SU-DHL-6 (cell line): ENCODE results near the gene GLIPR1.

ENCODE experiments used
- EZH2phosphoT487 ChIP-seq: fragments of 200-600 bp; sonication (generic), shearing (Covaris generic); conservative IDR thresholded peaks from 2 replicates; pipeline ENCODE4 v1.6.1; 2018; ENCODE audit warnings: mild to moderate bottlenecking, antibody characterized with exemption, low read length, moderate library complexity, mixed read lengths
- TF ChIP-seq, protein P1 (sequence below): fragments of 200-600 bp; sonication (generic); IDR thresholded peaks from one replicate; pipeline ENCODE4 v1.5.1; 2017; ENCODE audit warnings: antibody characterized with exemption, mild to moderate bottlenecking, low read length, moderate library complexity; ENCODE audit not compliant: insufficient read depth, poor library complexity, severe bottlenecking

GRCh38 chr12:75508159-75508558 lies 27.6 kb downstream of the GLIPR1 start:
- TF ChIP-seq, protein P1, sequence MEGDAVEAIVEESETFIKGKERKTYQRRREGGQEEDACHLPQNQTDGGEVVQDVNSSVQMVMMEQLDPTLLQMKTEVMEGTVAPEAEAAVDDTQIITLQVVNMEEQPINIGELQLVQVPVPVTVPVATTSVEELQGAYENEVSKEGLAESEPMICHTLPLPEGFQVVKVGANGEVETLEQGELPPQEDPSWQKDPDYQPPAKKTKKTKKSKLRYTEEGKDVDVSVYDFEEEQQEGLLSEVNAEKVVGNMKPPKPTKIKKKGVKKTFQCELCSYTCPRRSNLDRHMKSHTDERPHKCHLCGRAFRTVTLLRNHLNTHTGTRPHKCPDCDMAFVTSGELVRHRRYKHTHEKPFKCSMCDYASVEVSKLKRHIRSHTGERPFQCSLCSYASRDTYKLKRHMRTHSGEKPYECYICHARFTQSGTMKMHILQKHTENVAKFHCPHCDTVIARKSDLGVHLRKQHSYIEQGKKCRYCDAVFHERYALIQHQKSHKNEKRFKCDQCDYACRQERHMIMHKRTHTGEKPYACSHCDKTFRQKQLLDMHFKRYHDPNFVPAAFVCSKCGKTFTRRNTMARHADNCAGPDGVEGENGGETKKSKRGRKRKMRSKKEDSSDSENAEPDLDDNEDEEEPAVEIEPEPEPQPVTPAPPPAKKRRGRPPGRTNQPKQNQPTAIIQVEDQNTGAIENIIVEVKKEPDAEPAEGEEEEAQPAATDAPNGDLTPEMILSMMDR, result no peak
- no peak for TF ChIP-seq EZH2phosphoT487
